HL-60 (cell line): ENCODE data around the gene SOBP.

Experiments
- DNase-seq, 2 experiments: peaks; one replicate each; pipeline ENCODE4 v3.0.0-alpha.2; 2010 to 2020; ENCODE audit warnings: low read depth in 1 of 2, low spot score in 1 of 2
- H3K27ac ChIP-seq: fragments of 250-450 bp; sonication (Bioruptor Pico); replicated peaks from 2 replicates; pipeline ENCODE4 v1.5.1; 2020; ENCODE audit warnings: mild to moderate bottlenecking, moderate library complexity
- H3K27me3 ChIP-seq: fragments of 250-450 bp; sonication (Bioruptor Pico); 2 replicates; pipeline ENCODE4 v1.5.1; 2021; ENCODE audit warnings: mild to moderate bottlenecking, moderate library complexity; ENCODE audit not compliant: insufficient read depth, poor library complexity, severe bottlenecking
- H3K4me3 ChIP-seq: replicated peaks from 2 replicates; pipeline ENCODE4 v1.5.1; 2011; ENCODE audit warnings: mild to moderate bottlenecking, control low read depth, low read length; ENCODE audit not compliant: insufficient read depth
- CTCF ChIP-seq: IDR thresholded peaks from one replicate; pipeline ENCODE4 v1.5.1; 2011; ENCODE audit warnings: low read length, control low read depth, inconsistent platforms; ENCODE audit not compliant: insufficient read depth
- GABPA ChIP-seq: IDR thresholded peaks from 2 replicates; pipeline ENCODE4 v1.6.1; 2012; ENCODE audit warnings: low read depth
- POLR2AphosphoS5 ChIP-seq: IDR thresholded peaks from 2 replicates; pipeline ENCODE4 v1.6.1; 2012; ENCODE audit warnings: low read depth
- REST ChIP-seq: IDR thresholded peaks from 2 replicates; pipeline ENCODE4 v1.6.1; 2012; ENCODE audit warnings: low read depth; ENCODE audit not compliant: insufficient replicate concordance
- SPI1 ChIP-seq: IDR thresholded peaks from 2 replicates; pipeline ENCODE4 v1.6.1; 2012; ENCODE audit warnings: low read depth, mild to moderate bottlenecking, borderline replicate concordance

Gene SOBP

GRCh38 chr6:107707346-107708275, 217.7 kb downstream of the SOBP start:
- TF ChIP-seq POLR2AphosphoS5 = no peak
- TF ChIP-seq REST = no peak
- TF ChIP-seq SPI1 = no peak
- TF ChIP-seq CTCF = no peak
- no peak for TF ChIP-seq GABPA
- Histone ChIP-seq H3K27me3 (no peaks in the 10 kb centered on the region), H3K4me3 (no peak overlapping the region), H3K27ac (no peak overlapping the region)
- DNase-seq = no peak

GRCh38 chr6:107708435-107708834, 218.5 kb downstream of the SOBP start:
- H3K27ac ChIP-seq = no peak overlapping the region
- no peak for TF ChIP-seq REST
- TF ChIP-seq SPI1 = no peak
- H3K4me3 ChIP-seq = no peak overlapping the region
- no peaks in the 10 kb centered on the region for H3K27me3 ChIP-seq
- no peak for DNase-seq

- H3K27me3 ChIP-seq = no peaks in the 10 kb centered on the region
- DNase-seq = no peak
- TF ChIP-seq CTCF (no peak), GABPA (no peak), POLR2AphosphoS5 (no peak), REST (no peak), SPI1 (no peak)
These were observed 219.4 kb downstream of the SOBP start for GRCh38 chr6:107709341-107709740.

More at GRCh38 chr6:107709341-107709740, 219.4 kb downstream of the SOBP start:
- Histone ChIP-seq H3K27ac (no peak overlapping the region), H3K4me3 (no peak overlapping the region)
